Prostate gland (tissue), 2 donors: ENCODE data around the gene LCP2.

Experiments
- POLR2A ChIP-seq: fragments of 450-650 bp; IDR thresholded peaks from one replicate; pipeline ENCODE4 v1.6.1; 2016; ENCODE audit warnings: antibody characterized with exemption, mild to moderate bottlenecking
- TF ChIP-seq, protein P1 (sequence below), 4 experiments: fragments of 200-600 bp in 2 of 4; fragments of 450-650 bp in 2 of 4; sonication (generic) in 2 of 4; IDR thresholded peaks; 1 replicate in 3 of 4; 2 replicates in 1 of 4; pipeline ENCODE4 v1.5.1; 2016 to 2019; ENCODE audit warnings: antibody characterized with exemption in 4 of 4, mild to moderate bottlenecking in 2 of 4, moderate library complexity in 2 of 4

DNA sequence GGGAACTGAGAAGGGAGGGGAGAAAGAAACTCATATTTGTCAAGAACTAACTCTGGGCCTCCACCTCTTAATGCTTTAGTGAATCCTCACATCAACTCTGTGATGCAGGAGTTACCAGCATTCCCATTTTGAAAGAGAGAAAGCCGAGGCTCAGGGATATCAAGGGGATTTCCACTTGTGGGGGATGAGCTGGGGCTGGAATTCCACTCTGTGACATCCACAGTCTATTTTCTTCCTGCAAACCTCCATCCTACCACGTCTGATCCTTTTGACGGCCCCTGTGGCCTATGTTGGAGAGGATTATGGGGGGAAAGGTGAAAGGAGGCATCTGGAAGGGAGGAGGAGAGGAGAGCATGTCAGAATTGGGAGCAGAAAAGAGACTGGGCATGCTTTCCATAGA lies 9.0 kb downstream of the LCP2 start:
- no peak for TF ChIP-seq POLR2A
- TF ChIP-seq, protein P1, sequence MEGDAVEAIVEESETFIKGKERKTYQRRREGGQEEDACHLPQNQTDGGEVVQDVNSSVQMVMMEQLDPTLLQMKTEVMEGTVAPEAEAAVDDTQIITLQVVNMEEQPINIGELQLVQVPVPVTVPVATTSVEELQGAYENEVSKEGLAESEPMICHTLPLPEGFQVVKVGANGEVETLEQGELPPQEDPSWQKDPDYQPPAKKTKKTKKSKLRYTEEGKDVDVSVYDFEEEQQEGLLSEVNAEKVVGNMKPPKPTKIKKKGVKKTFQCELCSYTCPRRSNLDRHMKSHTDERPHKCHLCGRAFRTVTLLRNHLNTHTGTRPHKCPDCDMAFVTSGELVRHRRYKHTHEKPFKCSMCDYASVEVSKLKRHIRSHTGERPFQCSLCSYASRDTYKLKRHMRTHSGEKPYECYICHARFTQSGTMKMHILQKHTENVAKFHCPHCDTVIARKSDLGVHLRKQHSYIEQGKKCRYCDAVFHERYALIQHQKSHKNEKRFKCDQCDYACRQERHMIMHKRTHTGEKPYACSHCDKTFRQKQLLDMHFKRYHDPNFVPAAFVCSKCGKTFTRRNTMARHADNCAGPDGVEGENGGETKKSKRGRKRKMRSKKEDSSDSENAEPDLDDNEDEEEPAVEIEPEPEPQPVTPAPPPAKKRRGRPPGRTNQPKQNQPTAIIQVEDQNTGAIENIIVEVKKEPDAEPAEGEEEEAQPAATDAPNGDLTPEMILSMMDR (IDR thresholded peaks at IDR 0.05) = no peak
